HCT116 (cell line): Measurements from ENCODE around the gene TRAK1.

ENCODE experiments used
- CTCF ChIP-seq, 3 experiments: fragments of 200-600 bp in 1 of 3; sonication (generic) in 1 of 3; IDR thresholded peaks in 2 of 3; conservative IDR thresholded peaks in 1 of 3; 2 replicates each; pipeline ENCODE4 v1.5.1; 2012 to 2017; ENCODE audit warnings: low read depth in 2 of 3, low read length in 2 of 3, antibody characterized with exemption in 1 of 3, borderline replicate concordance in 1 of 3, control low read depth in 1 of 3, mild to moderate bottlenecking in 1 of 3, mixed read lengths in 1 of 3, mixed run types in 1 of 3, moderate library complexity in 1 of 3; ENCODE audit not compliant: insufficient read depth in 1 of 3
- EZH2 ChIP-seq: fragments of 200-600 bp; sonication (generic); IDR thresholded peaks from 2 replicates; pipeline ENCODE4 v1.6.1; 2017; ENCODE audit warnings: antibody characterized with exemption, mixed run types
- EZH2phosphoT487 ChIP-seq: fragments of 200-600 bp; IDR thresholded peaks from 2 replicates; pipeline ENCODE4 v1.6.1; 2018; ENCODE audit warnings: antibody characterized with exemption, borderline replicate concordance
- JUND ChIP-seq: IDR thresholded peaks from 2 replicates; pipeline ENCODE4 v1.6.1; 2012
- POLR2A ChIP-seq: IDR thresholded peaks from 2 replicates; pipeline ENCODE4 v1.7.0; 2011; ENCODE audit warnings: borderline replicate concordance; ENCODE audit not compliant: insufficient read depth, insufficient read length; ENCODE audit errors: extremely low read depth
- POLR2AphosphoS5 ChIP-seq: IDR thresholded peaks from 2 replicates; pipeline ENCODE4 v1.6.1; 2011; ENCODE audit warnings: mild to moderate bottlenecking, low read depth, low read length, moderate library complexity
- ZFX ChIP-seq: fragments of 450-650 bp; IDR thresholded peaks from 2 replicates; pipeline ENCODE4 v1.6.1; 2017
- TF ChIP-seq, protein P1 (sequence below): IDR thresholded peaks from 2 replicates; pipeline ENCODE4 v1.6.1; 2012; ENCODE audit warnings: low read depth
- TF ChIP-seq, protein P2 (sequence below): IDR thresholded peaks from 2 replicates; pipeline ENCODE4 v1.6.1; 2011; ENCODE audit warnings: mild to moderate bottlenecking, low read length, moderate library complexity; ENCODE audit not compliant: insufficient replicate concordance; ENCODE audit errors: extremely low read depth
- TF ChIP-seq, protein P3 (sequence below): IDR thresholded peaks from 2 replicates; pipeline ENCODE4 v1.6.1; 2012

GRCh38 chr3:42228796-42229195 is 137.6 kb downstream of the TRAK1 start:
- TF ChIP-seq, protein P1, sequence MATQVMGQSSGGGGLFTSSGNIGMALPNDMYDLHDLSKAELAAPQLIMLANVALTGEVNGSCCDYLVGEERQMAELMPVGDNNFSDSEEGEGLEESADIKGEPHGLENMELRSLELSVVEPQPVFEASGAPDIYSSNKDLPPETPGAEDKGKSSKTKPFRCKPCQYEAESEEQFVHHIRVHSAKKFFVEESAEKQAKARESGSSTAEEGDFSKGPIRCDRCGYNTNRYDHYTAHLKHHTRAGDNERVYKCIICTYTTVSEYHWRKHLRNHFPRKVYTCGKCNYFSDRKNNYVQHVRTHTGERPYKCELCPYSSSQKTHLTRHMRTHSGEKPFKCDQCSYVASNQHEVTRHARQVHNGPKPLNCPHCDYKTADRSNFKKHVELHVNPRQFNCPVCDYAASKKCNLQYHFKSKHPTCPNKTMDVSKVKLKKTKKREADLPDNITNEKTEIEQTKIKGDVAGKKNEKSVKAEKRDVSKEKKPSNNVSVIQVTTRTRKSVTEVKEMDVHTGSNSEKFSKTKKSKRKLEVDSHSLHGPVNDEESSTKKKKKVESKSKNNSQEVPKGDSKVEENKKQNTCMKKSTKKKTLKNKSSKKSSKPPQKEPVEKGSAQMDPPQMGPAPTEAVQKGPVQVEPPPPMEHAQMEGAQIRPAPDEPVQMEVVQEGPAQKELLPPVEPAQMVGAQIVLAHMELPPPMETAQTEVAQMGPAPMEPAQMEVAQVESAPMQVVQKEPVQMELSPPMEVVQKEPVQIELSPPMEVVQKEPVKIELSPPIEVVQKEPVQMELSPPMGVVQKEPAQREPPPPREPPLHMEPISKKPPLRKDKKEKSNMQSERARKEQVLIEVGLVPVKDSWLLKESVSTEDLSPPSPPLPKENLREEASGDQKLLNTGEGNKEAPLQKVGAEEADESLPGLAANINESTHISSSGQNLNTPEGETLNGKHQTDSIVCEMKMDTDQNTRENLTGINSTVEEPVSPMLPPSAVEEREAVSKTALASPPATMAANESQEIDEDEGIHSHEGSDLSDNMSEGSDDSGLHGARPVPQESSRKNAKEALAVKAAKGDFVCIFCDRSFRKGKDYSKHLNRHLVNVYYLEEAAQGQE = no peak
- TF ChIP-seq ZFX = no peak
- TF ChIP-seq, protein P2, sequence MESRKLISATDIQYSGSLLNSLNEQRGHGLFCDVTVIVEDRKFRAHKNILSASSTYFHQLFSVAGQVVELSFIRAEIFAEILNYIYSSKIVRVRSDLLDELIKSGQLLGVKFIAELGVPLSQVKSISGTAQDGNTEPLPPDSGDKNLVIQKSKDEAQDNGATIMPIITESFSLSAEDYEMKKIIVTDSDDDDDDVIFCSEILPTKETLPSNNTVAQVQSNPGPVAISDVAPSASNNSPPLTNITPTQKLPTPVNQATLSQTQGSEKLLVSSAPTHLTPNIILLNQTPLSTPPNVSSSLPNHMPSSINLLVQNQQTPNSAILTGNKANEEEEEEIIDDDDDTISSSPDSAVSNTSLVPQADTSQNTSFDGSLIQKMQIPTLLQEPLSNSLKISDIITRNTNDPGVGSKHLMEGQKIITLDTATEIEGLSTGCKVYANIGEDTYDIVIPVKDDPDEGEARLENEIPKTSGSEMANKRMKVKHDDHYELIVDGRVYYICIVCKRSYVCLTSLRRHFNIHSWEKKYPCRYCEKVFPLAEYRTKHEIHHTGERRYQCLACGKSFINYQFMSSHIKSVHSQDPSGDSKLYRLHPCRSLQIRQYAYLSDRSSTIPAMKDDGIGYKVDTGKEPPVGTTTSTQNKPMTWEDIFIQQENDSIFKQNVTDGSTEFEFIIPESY = no peak
- TF ChIP-seq CTCF (IDR thresholded peaks at IDR 0.05 in 2 of 3, conservative IDR thresholded peaks at IDR 0.05 in 1 of 3; ENCODE audit: borderline replicate concordance in 1 of 3, insufficient read depth in 1 of 3, low read depth in 2 of 3, low read length in 2 of 3) = peak; percentile 22 to 70 (median 31); a peak in 5 of 6 replicates
- TF ChIP-seq POLR2A = no peak
- TF ChIP-seq EZH2phosphoT487 = no peak
- no peak for TF ChIP-seq POLR2AphosphoS5
- TF ChIP-seq JUND = no peak
- TF ChIP-seq EZH2 = no peak
- TF ChIP-seq, protein P3, sequence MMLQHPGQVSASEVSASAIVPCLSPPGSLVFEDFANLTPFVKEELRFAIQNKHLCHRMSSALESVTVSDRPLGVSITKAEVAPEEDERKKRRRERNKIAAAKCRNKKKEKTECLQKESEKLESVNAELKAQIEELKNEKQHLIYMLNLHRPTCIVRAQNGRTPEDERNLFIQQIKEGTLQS = no peak
